Adrenal gland (tissue), 12 donors: ENCODE measurements around the gene RPL27A. TPM values are rescaled to one million over a fixed set of nuclear protein-coding genes. Genes with fewer than 3 reads are reported as not detected.

Experiments
- DNase-seq, 7 donors: peaks; one replicate each; pipeline ENCODE4 v3.0.0-alpha.2; 2019 to 2020
- H3K27ac ChIP-seq, 5 donors: fragments of 200-600 bp; sonication (generic) in 4 of 5; 1 replicate in 3 of 5; 2 replicates in 2 of 5; pipeline versions ENCODE4 v1.5.1 to v1.8.0; 2016 to 2020; ENCODE audit warnings: mild to moderate bottlenecking in 1 of 5
- H3K27me3 ChIP-seq: fragments of 200-600 bp; 2 replicates; pipeline ENCODE4 v1.8.0; 2021
- H3K36me3 ChIP-seq, 2 donors: fragments of 200-600 bp; replicated peaks in 1 of 2; 1 replicate in 1 of 2; 2 replicates in 1 of 2; pipeline versions ENCODE4 v1.5.1 to v1.8.0; 2018 to 2022
- H3K4me1 ChIP-seq, 2 donors: fragments of 200-600 bp; replicated peaks in 1 of 2; 1 replicate in 1 of 2; 2 replicates in 1 of 2; pipeline versions ENCODE4 v1.5.1 to v1.8.0; 2018 to 2021
- H3K4me3 ChIP-seq, 4 donors: fragments of 200-600 bp; sonication (generic) in 3 of 4; one replicate each; pipeline ENCODE4 v1.5.1; 2016 to 2018
- H3K9me3 ChIP-seq, 3 donors: fragments of 200-600 bp; sonication (generic) in 1 of 3; replicated peaks in 1 of 3; 1 replicate in 2 of 3; 2 replicates in 1 of 3; pipeline versions ENCODE4 v1.5.1 to v1.8.0; 2016 to 2021
- CTCF ChIP-seq, 6 experiments: fragments of 450-650 bp in 4 of 6; fragments of 200-600 bp in 2 of 6; sonication (generic) in 1 of 6; IDR thresholded peaks; 1 replicate in 5 of 6; 2 replicates in 1 of 6; pipeline versions ENCODE4 v1.5.1 to v1.8.0; 2016 to 2021; ENCODE audit warnings: antibody characterized with exemption in 6 of 6, mild to moderate bottlenecking in 2 of 6, moderate library complexity in 1 of 6
- POLR2A ChIP-seq, 2 donors: fragments of 450-650 bp; IDR thresholded peaks; one replicate each; pipeline ENCODE4 v1.6.1; 2017; ENCODE audit warnings: antibody characterized with exemption in 2 of 2, mild to moderate bottlenecking in 2 of 2, moderate library complexity in 1 of 2
- WGBS, 4 donors: extraction: QIAGEN DNeasy Blood & Tissue Kit in 2 of 4; methylation state at CpG; one replicate each; pipeline versions ENCODE4 v1.1.5 to v1.1.7; 2013 to 2017; 5-methylcytosine and 5-hydroxymethylcytosine counted together
- intact Hi-C, 2 donors: fragments of 100-400 bp; cut with DNase I; formaldehyde crosslinking; loops; one replicate each; pipeline versions ENCODE4 v1.14.1 to v1.15.0; 2022 to 2023
- polyA plus RNA-seq, 3 donors: library from polyadenylated mRNA; stranded (reverse); fragments of 200-250 nt in 2 of 3; fragments of 350-450 nt in 1 of 3; fragmentation: Illumina TruSeq in 1 of 3; extraction: RNeasy Lipid Tissue Mini Kit (QIAGEN cat#74804) in 1 of 3; gene quantifications; one replicate each; pipeline ENCODE4 v1.2.3, GENCODE V29; 2013 to 2014
- total RNA-seq, 9 donors: library from RNA; depleted of rRNA in 4 of 9; stranded (reverse); fragments of >200 nt in 4 of 9; fragments of 120-200 nt in 1 of 9; fragmentation: NEBNext Ultra II Directional in 1 of 9; extraction: Animal tissue kit (Norgen Biotek cat#: 25700) in 1 of 9; gene quantifications; one replicate each; pipeline versions ENCODE4 v1.1.0 to v1.2.4, GENCODE V29; 2013 to 2023
- donor health status: healthy with polysubstance abuse.
- donor health status: Bipolar disorder and iron deficiency.
- donor health status: DM: yes; HTN: yes; CAD: no.
- donor health status: DM: no; HTN: no; CAD: no.
- donor health status: DM: no; HTN: no; CAD: no.
- donor health status: DM: yes; HTN: yes; CAD: no.

Gene RPL27A
- total and polyA plus RNA-seq, 12 donors, result 668 to 3,013 (median 1,139) TPM

- H3K4me1 ChIP-seq, result no peaks in the 10 kb centered on the region
- H3K4me3 ChIP-seq, result no peak overlapping the region
- TF ChIP-seq CTCF (IDR thresholded peaks at IDR 0.05) (no peak), POLR2A (IDR thresholded peaks at IDR 0.05) (no peak)
- 78 to 90% (median 82%) methylated on average over 5 of the region's 5 CpGs for WGBS, 4 donors
- no peaks in the 10 kb centered on the region for H3K27me3 ChIP-seq
- no peak for DNase-seq
- no peak overlapping the region for H3K27ac ChIP-seq
- intact Hi-C loops, result no loop called here
- no peaks in the 10 kb centered on the region for H3K9me3 ChIP-seq
- peaks cover 0 to 61% of the 10 kb centered on the region in 2 donors for H3K36me3 ChIP-seq
Measured at GRCh38 chr11:8642196-8642841, 40.3 kb upstream of the RPL27A start.

GRCh38 chr11:8646873-8647272 is 35.7 kb upstream of the RPL27A start:
- H3K4me1 ChIP-seq, result no peaks in the 10 kb centered on the region
- H3K36me3 ChIP-seq, result peaks cover 0 to 44% of the 10 kb centered on the region in 2 donors
- no peak overlapping the region for H3K4me3 ChIP-seq
- TF ChIP-seq POLR2A (IDR thresholded peaks at IDR 0.05) (no peak), CTCF (IDR thresholded peaks at IDR 0.05) (no peak)
- no peak for DNase-seq
- intact Hi-C loops, result no loop called here
- WGBS, 4 donors, result 93 to 98% (median 96%) methylated on average over 4 of the region's 4 CpGs
- H3K9me3 ChIP-seq, result no peaks in the 10 kb centered on the region
- no peaks in the 10 kb centered on the region for H3K27me3 ChIP-seq
- H3K27ac ChIP-seq, result no peak overlapping the region

GRCh38 chr11:8649361-8649760 is 33.2 kb upstream of the RPL27A start:
- no peak for DNase-seq
- H3K4me1 ChIP-seq, result no peaks in the 10 kb centered on the region
- no peaks in the 10 kb centered on the region for H3K9me3 ChIP-seq
- no peak overlapping the region for H3K27ac ChIP-seq
- no peaks in the 10 kb centered on the region for H3K27me3 ChIP-seq
- no peak overlapping the region for H3K4me3 ChIP-seq
- TF ChIP-seq POLR2A (IDR thresholded peaks at IDR 0.05) (no peak), CTCF (IDR thresholded peaks at IDR 0.05) (no peak)
- 84 to 90% (median 87%) methylated on average over 2 of the region's 2 CpGs for WGBS, 4 donors
- H3K36me3 ChIP-seq, result peaks cover 0 to 35% of the 10 kb centered on the region in 2 donors
- intact Hi-C loops, result no loop called here

GRCh38 chr11:8650401-8650990 is 32.1 kb upstream of the RPL27A start:
- H3K36me3 ChIP-seq, result peaks cover 0 to 25% of the 10 kb centered on the region in 2 donors
- DNase-seq, result no peak

More at GRCh38 chr11:8650401-8650990, 32.1 kb upstream of the RPL27A start:
- WGBS, 4 donors, result 88 to 95% (median 93%) methylated on average over 2 of the region's 2 CpGs
- Histone ChIP-seq H3K9me3 (no peaks in the 10 kb centered on the region), H3K27ac (no peak overlapping the region), H3K27me3 (no peaks in the 10 kb centered on the region), H3K4me1 (no peaks in the 10 kb centered on the region), H3K4me3 (no peak overlapping the region)
- TF ChIP-seq POLR2A (IDR thresholded peaks at IDR 0.05) (no peak), CTCF (IDR thresholded peaks at IDR 0.05) (no peak)
- intact Hi-C loops, result no loop called here
